GM18508 (cell line): Measurements from ENCODE around the gene NFATC2.

ENCODE experiments used
- ATAC-seq: cut with Tn5 transposase; IDR thresholded peaks from one replicate; pipeline ENCODE4 v1.9.1; 2021; ENCODE audit warnings: moderate number of reproducible peaks; ENCODE audit not compliant: insufficient read depth, unreplicated experiment

The NFATC2 gene

DNA sequence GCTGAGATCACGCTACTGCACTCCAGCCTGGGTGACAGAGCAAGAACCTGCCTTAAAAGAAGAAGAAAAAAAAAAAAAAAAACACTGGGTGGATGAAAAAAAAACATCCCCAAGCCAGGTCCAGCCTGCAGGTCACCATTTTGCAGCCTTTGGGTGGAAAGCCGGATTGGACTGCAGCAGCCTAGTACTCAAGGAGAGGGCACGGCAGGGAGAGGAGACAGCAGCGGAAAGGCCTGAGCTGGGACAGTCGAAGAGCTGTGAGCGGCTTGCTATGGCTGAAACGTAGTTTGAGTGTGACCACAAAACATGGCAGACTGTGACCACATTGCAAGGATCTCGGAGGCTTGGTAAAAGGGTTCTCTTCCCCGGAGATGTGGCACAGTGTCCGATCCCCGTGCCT, 173.0 kb downstream of the NFATC2 start:
- no peak for ATAC-seq

DNA sequence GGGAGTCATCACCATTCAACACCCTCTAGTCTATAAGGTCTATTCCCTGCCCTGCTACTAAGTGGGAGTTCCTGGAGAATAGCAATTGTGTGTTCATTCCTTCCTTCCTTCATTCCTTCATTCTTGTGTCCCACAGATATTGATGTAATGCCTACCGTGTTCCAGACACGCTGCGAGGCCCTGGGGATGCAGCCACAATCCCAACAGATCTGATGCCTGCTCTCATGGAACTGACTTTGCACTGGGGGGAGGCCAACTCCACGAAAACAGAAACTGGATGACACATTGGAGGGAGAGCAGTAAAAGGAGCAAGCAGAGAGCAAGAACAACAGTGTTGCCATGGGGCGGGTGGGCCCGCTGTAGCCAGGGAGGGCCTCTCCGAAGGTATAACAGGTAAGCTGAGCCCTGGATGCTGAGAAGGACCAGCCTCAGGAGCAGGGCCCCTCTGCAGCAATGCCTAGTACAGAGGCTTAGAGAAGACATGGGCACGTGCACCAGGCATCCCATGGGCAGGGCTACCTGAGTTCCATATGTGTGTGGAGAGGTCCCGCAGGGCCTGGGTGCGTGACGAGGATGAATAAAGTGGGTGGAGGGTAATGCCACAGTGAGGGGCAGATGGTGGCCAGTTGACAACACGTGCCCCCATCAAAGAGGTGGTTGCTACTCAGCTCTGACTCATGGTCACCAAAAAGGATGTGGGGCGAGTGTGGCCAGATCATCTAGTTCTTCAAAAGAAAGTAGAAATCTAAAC, 173.9 kb downstream of the NFATC2 start:
- ATAC-seq: no peak

DNA sequence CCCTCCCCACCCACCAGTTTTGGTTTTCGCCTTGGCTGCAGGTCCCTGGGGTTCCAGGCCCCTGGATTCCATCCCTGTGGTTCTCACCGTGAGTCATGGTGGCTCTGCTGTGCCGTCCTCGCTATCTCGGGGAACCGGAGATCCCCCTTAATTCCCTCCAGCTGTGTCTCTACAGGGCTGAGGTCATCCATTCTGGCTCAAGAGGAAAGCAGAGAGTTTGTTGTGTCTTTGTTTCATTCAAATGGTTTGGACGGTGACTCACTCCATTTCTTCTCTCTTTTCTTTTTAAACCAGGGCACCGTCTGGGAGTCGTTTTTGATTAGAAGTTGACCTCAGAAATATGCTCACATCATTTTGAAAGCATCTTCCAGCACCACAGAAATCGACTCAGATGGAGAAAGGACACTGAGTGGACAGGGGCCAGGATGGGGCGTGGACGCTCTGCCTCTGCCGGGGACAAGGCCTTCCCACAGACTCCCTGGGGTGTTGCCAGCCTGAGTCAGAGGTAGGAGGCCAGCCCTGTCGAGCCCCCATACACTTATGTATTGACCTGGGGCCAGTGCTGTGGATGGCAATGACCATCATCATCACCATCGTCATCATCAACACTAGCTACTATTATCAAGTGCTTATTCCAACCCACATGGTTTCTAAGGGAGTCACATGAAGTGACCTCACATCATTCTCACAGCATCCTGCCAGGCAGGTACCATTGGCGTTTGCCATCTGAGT, 176.2 kb downstream of the NFATC2 start:
- ATAC-seq: no peak

DNA sequence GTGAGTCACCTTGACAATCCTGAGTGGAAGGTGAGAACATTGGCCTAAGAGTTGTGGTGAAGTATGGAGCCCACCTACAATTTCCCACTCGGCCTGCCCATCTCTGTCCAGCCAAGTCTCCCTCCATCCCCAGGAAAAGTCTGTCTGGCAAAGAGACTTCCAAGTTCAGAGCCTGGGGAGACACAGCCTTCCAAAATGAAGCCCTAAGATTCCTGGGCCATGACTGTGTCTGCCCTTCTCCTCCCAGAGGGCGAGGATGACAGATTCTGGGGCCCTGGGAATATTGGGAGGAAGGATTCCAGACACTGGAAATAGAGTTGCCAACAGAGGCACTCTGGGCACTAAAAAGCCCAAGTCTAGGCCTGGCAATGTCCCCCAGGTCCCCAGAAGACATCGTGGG, 176.8 kb downstream of the NFATC2 start:
- no peak for ATAC-seq

DNA sequence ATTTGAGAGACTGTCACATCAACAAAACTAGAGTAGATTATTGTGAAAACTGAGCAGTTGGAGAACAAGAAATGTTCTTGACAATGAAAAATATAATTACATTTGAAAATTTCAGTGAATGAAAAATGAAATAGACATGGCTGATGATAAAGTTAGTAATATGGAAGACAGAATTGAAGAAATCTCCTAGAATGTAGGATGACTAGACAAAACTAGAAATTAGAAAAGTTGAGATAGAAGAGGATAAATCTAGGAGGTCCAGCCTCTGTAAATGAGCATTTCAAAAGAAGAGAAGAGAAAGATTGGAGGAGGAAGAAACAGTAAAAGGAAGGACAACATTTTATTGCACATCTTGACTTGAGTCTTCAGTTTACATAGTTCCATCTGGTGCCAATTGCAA, 178.7 kb downstream of the NFATC2 start:
- ATAC-seq: no peak

DNA sequence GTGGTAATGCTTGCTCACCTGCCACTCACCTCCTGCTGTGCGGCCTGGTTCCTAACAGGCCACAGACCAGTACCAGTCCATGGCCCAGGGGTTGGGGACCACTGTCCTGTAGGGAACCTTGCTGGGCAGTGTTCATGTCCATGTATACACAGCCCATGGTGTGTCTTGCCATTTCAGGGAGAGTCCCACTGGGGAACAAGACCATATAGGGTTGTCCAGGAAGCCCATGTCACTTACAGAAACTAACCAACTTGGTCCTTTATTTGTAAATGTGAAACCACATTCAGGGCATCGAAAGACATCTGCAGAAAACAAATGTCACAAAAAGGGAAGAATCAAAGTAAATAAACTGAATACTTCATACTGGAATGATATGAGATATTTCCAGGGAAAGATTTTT, 179.1 kb downstream of the NFATC2 start:
- no peak for ATAC-seq

DNA sequence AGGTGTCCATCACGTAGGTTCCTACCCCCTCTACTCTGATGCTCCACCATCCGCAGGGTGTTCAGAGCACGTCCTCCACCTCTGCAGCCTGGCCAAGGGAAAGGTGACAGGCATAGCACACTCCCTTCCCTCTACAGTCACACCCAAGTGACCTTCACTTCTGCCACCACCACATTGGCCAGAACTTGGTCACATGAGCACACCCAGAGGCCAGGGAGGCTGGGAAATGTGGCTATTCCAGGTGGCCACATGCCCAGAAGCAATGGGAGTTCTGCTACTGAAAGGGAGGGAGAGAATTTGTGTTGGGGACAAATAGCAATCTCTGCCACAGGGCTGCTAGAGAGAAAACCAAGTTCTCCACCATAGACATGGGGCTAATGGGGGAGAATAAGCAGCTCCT, 180.3 kb downstream of the NFATC2 start:
- ATAC-seq: no peak

DNA sequence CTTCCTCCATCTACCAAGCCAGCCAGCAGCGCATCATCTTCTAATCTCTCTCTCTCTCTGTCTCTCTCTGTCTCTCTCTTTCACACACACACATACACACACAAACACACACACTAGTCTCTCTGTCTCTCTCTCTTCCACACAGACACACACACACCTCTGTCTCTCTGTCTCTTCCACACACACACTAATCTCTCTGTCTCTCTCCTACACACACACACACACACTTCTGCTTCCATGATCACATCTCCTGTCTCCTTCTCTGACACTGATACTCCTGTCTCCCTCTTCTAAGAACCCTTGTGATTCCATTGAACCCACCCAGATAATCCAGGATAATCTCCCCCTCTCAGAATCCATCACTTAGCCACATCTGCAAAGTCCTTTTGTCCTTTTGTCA, 181.3 kb downstream of the NFATC2 start:
- ATAC-seq: no peak

DNA sequence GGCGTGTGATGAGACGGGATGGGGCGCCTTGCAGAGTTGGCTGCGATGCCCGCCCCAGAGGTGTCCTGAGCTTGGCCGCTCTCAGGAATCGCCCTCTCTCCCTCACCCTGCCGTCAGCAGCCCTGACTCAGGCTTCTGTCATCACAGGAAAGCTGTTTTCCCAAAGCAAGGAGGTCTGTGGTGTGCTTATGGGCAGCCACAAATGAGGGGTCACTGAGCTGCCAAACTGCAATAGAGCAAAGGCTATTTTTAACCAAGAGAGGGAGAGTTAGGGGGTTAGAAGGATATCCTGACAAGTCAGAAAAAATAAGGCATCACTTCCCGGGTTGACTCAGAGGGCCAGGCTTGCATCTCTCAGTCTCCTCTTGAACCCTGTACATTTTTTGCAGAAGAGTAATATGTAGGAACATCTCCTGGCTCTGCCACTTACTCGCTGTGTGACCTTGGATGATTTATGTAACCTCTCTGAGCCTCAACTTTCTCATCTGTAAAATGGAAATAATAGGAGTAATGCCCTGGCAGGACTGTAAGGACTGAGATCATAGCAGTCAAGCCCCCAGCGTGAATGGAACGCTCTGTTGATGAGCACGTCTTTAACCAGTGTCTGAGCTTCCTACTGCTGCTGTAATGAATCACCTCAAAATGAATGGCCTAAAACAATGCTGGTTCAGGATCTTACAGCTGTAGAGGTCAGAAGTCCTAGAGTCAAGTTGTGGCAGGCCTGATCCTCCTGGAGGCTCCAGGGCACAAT, 181.9 kb downstream of the NFATC2 start:
- no peak for ATAC-seq

DNA sequence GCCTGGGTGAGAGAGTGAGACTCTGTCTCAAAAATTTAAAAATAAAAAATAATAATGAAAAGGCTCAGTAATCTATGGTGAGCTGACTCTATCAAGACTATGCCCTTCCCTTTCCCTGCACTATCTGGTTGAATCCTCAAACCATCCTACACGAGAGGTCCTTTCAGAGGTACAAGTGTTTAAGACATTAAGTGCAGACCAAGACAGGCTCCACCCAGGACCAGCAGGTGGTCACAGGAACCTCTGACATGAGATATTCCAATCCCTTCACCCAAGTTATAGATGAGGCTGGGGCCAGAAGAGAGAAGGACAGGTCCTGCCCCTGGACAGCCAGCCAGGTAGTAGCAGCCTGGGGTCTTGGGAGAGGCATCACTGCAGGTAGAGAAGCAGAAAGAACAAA, 182.6 kb downstream of the NFATC2 start:
- ATAC-seq: no peak

DNA sequence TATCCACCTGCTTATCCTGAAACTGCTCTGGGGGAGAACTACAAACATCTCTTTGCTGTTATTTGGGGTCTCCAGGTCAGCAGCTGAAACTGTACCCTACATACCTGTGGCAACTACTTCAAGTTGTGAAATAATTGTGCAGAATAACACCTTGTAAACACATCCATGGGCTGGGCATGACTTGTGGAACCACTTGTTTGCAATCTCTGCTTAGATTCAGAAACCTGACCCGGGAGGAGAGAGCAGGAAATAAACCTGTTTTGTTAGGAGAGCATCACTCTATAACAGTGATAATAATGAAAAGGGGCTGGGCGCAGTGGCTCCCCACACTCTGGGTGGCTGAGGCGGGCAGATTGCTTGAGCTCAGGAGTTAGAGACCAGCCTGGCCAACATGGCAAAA, 183.1 kb downstream of the NFATC2 start:
- no peak for ATAC-seq

DNA sequence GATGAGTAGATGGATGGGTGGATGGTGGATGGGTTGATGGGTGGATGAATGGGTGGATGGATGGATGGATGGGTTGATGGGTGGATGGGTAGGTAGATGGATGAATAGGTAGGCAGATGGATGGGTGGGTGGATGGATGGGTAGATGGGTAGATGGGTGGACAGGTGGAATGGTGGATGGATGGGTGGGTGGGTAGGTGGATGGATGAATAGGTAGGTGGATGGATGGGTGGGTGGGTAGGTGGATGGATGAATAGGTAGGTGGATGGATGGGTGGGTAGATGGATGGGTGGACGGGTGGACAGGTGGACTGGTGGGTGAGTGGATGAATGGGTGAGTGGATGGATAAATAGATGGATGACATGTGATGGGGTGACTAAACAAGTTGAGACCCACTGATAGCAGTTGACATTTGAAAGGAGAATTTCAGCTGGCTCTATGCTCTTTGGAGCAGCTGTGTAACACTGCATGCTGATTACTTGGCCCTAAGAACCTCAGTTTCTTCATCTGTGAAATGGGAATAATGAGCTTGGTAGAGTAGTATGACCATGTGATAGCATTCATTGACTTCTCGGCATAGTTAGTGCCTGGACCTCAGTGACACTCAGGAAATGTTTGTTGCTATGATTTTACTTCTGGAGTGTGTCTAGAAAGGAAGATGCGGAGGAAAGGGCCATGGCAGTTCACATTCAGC, 184.3 kb downstream of the NFATC2 start:
- ATAC-seq: no peak

DNA sequence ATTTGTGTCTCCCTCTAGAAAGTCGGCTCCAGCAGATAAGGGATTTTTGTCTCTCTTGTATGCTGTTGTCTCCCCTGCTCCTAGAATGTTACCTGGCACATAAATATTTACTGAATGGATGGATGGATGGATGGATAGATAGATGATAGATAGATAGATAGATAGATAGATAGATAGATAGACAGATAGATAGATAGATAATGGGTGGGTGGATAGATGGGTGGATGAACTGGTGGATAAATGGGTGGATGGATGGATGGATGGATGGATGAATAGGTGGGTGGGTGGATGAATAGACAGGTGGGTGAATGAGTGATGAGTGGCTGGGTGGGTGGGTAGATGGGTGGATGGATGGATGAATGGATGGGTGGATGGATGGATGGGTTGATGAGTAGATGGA, 185.0 kb downstream of the NFATC2 start:
- no peak for ATAC-seq

DNA sequence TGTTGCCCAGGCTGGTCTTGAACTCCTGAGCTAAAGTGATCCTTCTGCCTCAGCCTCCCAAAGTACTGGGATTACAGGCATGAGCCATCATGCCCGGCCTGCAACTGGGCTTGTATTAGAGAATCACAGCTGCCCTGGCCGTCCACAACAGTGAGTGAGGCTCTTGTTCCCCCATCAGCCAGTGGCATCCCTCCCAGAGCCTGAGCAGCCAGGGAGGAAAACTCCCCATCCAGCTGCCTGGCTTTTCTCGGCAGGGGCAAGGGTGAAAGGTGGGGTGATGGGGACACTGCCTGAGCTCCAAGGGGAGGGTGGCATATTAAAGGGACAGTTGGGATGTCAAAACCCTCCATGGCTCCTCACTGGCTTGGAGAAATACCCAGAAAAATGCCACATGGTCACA, 185.6 kb downstream of the NFATC2 start:
- ATAC-seq: no peak

DNA sequence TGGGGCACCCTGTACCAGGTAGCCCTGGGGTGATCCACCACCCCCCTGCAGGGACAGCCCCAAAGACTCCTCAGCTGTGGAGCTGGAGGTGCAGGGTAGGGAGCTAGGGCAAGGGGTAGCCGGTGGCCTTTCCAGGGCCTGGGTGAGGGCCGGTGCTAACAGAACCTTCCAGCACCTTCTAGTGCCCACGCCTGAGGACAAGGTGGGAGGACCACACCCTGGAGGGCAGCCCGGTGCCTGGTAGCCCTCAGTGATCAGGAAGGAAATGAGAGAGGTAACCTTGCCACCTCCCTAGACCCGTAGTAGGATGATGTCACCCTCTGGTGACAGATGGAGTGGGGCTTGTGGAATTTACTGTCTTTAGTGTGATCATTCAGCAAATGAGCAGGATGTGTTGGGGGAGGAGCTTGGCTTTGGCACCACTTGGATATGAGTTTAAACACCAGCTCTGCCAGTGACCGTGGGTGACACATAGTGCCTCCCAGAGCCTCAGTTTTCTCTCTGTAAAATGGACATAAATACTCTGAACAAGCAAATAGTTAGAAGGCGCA, 187.7 kb downstream of the NFATC2 start:
- ATAC-seq: no peak

DNA sequence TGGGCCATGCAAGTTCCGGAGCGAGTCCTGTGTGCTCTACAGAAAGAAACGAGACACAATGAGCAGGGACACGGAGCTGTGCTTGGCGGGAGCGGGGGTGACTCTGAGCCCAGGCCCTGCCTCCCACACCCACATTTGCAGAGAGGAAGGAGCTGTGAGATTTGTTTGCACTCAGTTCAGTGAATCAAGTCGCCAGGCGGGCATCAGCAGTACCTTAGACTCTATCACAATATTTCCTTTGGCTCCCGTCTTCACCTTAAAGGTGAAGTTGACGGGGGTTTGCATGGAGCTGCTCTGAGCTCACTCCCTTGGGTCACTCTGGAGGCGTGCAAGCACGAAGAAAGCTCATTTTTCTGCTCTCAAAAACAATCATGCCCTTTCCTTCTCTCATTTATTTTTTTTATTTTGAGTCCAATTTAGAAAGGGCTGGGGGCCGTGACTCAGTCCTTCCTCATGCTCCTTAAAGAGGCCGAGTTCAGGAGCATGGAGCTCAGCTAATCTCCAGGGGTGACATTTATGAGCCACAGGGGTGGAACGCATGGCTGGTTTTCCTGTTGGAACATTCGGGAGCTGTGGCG, 188.2 kb downstream of the NFATC2 start:
- ATAC-seq: no peak

DNA sequence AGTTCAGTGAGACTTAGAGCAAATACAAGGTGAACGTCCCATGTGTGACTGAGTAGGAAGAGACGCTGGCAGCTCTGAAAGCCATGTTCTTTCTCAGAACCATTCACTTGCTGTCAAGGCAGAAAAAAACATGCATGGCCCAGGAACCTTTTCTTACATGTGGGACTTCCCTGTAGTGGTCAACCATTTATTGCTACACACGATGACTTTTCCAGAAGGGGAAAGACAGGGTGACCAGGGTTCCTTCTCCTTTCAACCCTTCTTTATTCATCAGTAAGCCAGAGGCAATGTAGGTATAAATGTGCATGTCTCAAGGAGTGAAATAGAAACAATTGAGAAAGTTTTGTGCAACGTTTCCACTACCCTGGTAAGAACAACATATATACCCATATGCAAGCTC, 189.0 kb downstream of the NFATC2 start:
- no peak for ATAC-seq

DNA sequence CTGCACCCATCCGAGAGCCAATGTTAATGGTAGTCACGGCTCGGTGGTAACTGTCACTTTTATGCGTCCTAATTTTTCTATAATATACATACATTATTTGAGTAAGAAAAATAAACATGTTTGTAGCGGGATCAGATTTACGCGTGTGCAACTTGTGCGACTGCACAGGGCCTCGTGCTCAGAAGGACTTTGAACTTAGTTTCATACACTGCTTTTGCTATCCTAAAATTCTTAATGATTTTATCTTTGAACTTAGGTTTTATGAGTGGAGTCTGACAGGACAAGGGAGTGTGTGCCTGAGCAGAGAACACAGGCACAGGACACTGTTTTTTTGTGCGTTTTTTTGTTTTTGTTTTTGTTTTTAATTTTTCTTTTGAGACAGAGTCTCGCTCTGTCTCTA, 189.7 kb downstream of the NFATC2 start:
- no peak for ATAC-seq

DNA sequence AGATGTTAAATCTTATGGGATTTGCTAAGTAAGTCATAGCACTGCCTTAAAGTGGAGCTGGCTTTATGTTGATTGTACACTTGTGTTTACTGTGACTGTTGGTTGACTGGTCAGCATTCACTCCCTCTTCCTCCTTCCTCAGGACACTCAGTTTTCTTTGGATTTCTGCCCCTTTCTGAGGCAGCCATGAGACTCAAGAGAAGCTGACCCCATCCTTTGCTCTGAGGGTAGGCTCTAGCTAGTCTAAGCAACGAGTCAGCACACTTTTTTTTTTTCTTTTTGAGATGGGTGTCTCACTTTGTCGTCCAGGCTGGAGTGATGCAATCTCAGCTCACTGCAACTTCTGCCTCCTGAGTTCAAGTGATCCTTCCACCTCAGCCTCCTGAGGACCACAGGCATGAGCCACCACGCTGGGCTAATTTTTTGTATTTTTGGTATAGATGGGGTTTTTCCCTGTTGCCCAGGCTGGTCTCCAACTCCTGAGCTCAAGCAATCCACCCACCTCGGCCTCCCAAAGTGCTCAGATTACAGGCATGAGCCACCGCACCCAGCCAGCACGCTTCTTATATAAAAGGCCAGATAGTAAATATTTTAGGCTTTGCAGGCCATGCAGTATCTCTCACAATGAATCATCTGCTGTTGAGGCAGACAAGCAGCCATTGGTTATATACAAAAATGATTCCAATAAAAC, 191.4 kb downstream of the NFATC2 start:
- ATAC-seq: no peak

DNA sequence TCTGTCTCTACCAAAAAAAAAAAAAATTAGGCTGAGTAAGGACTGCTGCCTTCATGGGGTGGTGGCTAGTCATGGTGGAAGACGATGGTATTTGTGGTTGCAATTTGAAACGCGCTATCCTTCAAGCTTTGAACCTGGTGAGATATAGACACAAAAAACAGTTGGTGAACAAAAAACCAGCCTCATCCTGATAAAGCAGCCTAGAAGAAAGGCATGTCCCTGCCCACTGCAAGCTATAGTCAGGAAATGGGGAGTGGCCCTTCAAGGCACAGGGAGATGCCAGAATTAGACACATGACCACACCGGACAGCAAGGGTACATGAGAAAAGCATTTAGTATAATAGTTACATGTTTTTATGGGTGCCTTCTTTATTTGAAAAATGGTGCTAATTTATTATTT, 193.6 kb downstream of the NFATC2 start:
- ATAC-seq: no peak
